Fibroblast of skin of left biceps (primary cell): Measurements from ENCODE around the gene SYNE1.
"Not testable (repeated sequence)": the region's sequence is repeated elsewhere in the genome, so short reads cannot be mapped to it uniquely, and the experiment has no call there.

Source experiments
- DNase-seq, 2 experiments: peaks; one replicate each; pipeline ENCODE4 v3.0.0-alpha.2; 2013; ENCODE audit warnings: low read depth in 2 of 2

Gene SYNE1

DNA sequence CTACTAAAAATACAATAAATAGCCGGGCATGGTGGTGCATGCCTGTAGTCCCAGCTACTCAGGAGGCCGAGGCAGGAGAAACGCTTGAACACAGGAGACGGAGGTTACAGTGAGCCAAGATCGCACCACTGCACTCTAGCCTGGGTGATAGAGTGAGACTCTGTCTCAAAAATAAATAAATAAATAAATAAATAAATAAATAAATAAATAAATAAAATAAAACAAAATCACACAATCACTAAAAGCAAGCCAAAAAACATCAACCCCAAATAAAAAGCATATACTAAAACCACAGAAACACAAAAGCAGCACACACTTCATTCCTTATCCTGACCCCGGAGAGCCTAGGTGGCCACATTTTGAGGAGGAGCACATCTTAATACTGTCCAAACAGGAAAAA lies 498.8 kb downstream of the SYNE1 start:
- not testable (repeated sequence) for DNase-seq

GRCh38 chr6:152136449-152136825 lies 500.7 kb downstream of the SYNE1 start:
- no peak for DNase-seq

- DNase-seq, result no peak
Observed at GRCh38 chr6:152135755-152136448, 501.3 kb downstream of the SYNE1 start.

- no peak for DNase-seq
Observed at GRCh38 chr6:152130441-152130840, 506.7 kb downstream of the SYNE1 start.

DNA sequence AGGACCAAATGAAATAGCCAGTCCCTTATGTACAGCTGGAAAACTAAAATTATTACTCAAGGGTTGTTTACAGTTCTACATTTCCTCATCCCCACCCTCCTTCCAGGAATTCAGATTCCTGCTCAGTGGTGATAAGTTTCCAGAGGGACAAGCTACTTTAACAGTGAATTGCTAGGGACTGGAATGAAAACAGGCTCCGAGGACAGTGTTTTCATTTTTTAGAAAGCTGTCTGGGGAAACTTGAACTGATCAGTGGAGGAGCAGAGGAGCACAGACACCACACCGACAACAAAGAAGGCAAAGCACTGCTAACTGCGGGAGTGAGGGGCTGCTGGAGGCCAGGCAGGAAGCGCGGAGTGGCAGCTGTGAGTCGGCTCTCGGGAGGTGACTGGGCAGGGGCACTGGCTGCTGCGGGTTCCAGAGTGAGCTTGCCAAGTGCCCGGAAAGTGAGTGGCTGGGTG lies 507.4 kb downstream of the SYNE1 start:
- DNase-seq, result no peak

GRCh38 chr6:152127432-152128165 lies 509.6 kb downstream of the SYNE1 start:
- no peak for DNase-seq

DNA sequence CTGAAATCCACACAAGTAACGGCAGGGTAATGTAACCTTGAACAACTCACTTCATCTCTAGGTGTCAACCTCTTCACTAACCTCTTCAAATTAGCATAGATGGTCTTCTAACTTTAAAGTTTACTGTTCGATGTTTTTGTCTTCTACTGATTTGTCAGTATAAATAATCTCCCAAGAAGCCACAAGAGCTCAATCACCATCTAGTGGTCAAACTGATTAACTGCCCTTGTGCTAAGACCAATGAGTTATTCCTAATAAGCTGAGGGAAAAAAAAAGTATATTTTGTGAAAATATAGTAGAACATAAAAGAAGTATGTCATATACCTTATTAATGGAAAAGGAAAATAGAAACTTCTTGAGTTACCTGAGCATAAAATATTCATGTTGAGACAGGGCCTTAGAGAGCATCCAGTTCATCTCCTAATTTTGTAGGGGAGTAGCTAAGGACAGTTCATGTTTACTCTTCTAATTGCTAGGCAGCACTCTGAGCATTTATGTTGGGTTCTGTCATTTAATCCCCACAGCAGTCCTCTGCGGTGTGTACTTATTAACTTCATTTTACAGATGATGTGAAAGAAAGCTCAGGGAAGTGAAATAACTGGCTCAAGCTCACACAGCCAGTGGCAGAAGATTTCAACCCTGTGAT lies 512.6 kb downstream of the SYNE1 start:
- peak; percentile 19 to 25 for DNase-seq

DNA sequence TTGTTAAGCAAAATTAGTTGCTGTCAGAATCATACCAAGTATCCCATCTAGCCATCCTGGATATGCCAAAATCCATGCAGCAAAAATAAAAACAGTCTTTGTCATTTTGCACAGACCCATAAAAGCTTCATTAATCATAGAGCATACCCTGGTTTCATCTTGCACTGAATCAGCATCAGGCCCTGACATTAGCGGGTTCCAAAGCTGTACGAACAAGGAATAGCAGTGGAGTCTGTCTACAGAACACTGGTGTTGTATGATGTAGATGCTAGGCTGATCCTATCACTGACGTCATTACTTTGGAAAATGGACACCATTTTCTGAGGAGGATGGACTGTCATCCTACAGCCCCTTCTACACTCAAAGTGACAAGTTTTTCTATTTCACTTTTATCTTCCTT lies 514.1 kb downstream of the SYNE1 start:
- DNase-seq, result no peak

DNA sequence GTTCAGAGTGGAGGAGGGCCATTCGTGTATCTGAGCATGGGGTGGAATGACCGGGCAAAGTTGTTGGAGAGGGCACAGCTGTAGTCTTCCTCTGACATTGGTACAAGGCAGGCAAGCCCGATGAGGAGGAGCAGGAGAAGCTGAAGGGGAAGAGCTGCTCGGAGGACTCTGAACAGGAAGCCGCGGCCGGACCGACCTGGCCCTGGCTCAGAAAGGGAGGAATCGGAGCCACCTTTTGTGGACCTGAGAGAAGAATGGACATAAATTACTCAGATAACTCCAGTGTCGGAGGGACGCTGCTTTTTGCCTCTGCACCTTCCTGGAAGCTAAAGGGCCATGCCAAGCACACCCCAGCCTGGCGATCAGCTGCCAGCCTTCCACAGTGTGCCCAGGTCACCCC lies 514.7 kb downstream of the SYNE1 start:
- DNase-seq, result no peak

DNA sequence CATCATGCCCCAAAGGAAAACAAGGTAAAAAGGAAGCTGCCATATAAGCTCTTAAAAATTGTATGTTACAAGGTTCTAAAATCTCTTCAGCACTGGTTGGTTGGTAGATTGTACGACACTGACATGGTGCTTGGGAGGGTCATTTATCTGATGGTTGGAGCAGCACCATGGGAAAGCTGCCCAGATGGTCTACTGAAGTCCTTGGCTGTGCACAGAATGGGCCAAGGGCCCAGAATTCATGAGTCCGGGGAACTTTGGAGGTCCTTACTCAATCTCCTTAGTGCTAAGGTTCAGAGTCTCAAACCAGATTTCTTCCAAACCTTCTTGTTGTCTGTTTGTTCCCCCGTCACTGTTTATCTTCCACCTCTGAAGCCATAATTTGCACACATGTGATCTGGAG lies 515.3 kb downstream of the SYNE1 start:
- no peak for DNase-seq

GRCh38 chr6:152119831-152120230 lies 517.3 kb downstream of the SYNE1 start:
- DNase-seq, result peak; percentile 13 to 30

GRCh38 chr6:152118678-152119077 lies 518.5 kb downstream of the SYNE1 start:
- DNase-seq, result no peak

DNA sequence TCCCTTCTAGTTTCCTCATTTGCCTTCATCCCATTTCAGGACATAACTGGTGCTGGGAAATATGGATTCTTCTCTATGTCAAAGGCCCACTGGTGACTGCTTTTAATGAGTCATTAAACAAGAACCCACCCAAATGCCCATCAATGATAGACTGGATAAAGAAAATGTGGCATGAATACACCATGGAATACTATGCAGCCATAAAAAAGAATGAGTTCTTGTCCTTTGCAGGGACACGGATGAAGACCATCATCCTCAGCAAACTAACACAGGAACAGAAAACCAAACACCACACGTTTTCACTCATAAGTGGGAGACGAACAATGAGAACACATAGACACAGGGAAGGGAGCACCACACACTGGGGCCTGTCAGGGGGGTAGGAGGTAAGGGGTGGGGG lies 518.9 kb downstream of the SYNE1 start:
- no peak for DNase-seq

DNA sequence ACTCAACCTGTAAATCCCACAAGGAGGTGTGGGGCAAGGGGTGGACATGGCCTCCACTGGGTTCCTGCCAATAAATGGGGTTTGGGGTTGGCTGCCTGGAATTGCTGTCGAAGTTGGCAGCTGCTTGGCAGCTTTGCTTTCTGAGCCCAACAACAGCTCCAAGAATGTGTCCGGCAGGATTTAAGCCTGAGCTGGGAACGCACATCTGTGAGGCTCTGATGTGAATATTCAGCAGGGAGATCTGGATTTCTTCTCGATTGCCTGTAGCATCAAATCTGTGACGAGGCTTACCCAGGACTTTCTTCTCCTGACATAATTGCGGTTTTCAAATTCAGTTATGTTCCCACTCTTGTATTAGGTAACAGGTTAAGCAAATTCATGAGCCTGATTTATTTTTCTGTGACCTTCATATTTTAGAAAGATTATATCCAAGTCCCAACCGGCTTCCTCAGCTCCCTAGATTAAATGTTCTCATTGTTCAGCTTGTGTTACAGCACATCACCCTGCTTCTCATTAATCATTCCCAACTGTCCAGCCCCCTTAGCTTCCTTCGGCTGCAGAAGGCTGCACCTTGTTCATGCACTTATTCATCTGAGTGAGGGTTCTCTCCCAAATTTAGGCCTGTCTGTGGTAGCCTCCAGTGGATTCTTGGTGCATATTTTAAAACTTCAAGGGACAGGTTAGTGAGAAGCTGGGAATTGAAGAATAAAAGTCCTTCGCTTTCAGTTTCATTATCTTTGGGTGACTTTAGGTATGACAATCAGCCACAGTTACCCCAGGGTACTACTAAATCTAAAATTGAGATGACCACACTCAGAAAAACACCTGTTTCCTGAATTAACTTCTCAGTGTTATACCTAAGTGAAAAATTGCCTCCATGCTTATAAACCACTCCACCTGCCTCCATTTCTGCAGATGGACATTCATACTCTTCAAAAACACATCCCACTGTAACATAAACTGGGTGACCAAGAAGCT lies 519.7 kb downstream of the SYNE1 start:
- DNase-seq, result no peak

- no peak for DNase-seq
Observed at GRCh38 chr6:152112491-152113261, 524.5 kb downstream of the SYNE1 start.

GRCh38 chr6:152110886-152111820 lies 526.0 kb downstream of the SYNE1 start:
- DNase-seq, result no peak

DNA sequence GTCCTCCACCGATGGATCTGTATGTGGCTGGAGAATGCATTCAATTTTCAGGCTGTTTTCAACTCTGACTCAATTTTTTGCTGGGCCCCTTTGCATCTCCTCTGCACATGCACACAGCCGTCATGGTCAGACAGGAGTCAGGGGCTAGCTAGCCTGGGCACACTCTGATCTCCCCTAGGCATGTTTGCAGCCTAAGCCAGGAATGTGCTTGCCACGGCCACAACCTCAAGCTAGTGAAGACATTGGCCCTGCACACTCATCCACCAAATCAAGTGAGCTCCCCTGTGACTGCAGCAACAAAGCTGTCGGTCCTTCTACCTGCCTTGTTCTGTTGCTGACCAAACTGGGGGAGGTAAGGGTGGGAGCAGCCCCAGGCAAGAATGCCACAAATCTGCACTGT lies 529.2 kb downstream of the SYNE1 start:
- no peak for DNase-seq

GRCh38 chr6:152100183-152100618 lies 537.0 kb downstream of the SYNE1 start:
- no peak for DNase-seq

DNA sequence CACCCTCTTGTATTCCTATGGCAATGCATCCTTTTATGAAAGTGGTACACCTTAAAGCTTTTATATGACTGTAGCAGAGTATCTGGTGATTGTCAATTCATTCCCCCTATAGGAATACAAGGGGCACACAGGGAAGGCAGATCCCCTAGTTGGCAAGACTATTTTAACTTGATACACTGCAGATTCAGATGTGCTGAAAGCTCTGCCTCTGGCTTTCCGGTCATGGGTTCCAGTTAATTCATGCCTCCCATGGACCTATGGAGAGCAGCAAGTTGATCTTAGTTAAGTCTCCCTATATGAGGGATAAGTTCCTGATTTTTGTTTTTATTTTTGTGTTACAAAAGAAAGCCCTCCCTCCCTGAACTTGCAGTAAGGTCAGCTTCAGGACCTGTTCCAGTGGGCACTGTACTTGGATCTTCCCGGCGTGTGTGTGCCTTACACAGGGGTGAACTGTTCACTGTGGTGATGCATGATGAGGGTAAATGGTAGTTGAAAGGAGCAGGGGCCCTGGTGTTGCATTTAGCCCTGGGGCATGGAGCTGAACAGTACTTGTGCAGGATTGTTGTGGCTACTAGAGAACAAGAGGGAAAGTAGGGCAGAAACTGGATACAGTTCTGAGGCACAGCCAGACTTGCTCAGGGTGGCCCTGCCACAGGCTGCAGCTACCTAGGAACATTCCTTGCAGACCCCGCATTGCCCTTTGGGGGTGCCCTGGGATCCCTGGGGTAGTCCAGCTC lies 537.5 kb downstream of the SYNE1 start:
- DNase-seq, result no peak
